Tibial artery (tissue), 4 donors: ENCODE data around the gene CPPED1.

Experiments
- DNase-seq, 2 donors: peaks; one replicate each; pipeline ENCODE4 v3.0.0-alpha.2; 2019
- H3K27ac ChIP-seq, 2 donors: fragments of 200-600 bp; sonication (generic) in 1 of 2; 1 replicate in 1 of 2; 2 replicates in 1 of 2; pipeline ENCODE4 v1.5.1; 2018 to 2019; ENCODE audit warnings: mild to moderate bottlenecking in 1 of 2
- H3K27me3 ChIP-seq, 2 donors: fragments of 200-600 bp; sonication (generic) in 1 of 2; one replicate each; pipeline versions ENCODE4 v1.5.1 to v1.6.0; 2016 to 2019
- H3K36me3 ChIP-seq, 3 donors: fragments of 200-600 bp; sonication (generic) in 2 of 3; one replicate each; pipeline ENCODE4 v1.5.1; 2016 to 2019; ENCODE audit warnings: mild to moderate bottlenecking in 2 of 3
- H3K4me1 ChIP-seq, 4 donors: fragments of 200-600 bp; sonication (generic) in 2 of 4; 1 replicate in 3 of 4; 2 replicates in 1 of 4; pipeline ENCODE4 v1.5.1; 2016 to 2019
- H3K4me3 ChIP-seq, 2 donors: fragments of 200-600 bp; sonication (generic) in 1 of 2; 1 replicate in 1 of 2; 2 replicates in 1 of 2; pipeline ENCODE4 v1.5.1; 2018 to 2019; ENCODE audit warnings: mild to moderate bottlenecking in 2 of 2
- H3K9me3 ChIP-seq, 3 donors: fragments of 200-600 bp; sonication (generic) in 1 of 3; one replicate each; pipeline ENCODE4 v1.5.1; 2016 to 2019
- intact Hi-C: fragments of 100-400 bp; cut with DNase I; formaldehyde crosslinking; loops from one replicate; pipeline ENCODE4 v1.15.0; 2023; ENCODE audit warnings: low total_unique reads
- TF ChIP-seq, protein P1 (sequence below), 2 experiments: fragments of 200-600 bp in 1 of 2; fragments of 450-650 bp in 1 of 2; IDR thresholded peaks; one replicate each; pipeline ENCODE4 v1.5.1; 2017 to 2019; ENCODE audit warnings: antibody characterized with exemption in 2 of 2, mild to moderate bottlenecking in 1 of 2, moderate library complexity in 1 of 2

The CPPED1 gene

DNA sequence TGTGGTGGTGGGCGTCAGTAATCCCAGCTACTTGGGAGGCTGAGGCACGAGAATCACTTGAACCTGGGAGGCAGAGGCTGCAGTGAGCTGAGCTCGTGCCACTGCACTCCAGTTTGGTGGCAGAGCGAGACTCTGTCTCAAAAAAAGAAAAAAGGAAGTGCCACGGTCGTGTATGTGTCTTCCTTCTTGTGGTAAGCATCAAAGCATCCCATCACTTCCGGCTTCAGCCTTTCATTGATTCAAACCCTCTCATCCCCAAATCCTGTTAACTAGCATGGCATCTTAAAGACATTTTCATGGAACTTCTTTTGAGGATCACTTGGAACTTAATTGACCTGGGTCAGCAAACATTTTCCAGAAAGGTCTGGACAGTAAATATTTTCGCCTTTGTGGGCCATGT is 126.2 kb downstream of the CPPED1 start:
- no peaks in the 10 kb centered on the region for H3K9me3 ChIP-seq
- no peak for DNase-seq
- H3K4me3 ChIP-seq = no peak overlapping the region
- intact Hi-C loops = no loop called here
- TF ChIP-seq, protein P1, sequence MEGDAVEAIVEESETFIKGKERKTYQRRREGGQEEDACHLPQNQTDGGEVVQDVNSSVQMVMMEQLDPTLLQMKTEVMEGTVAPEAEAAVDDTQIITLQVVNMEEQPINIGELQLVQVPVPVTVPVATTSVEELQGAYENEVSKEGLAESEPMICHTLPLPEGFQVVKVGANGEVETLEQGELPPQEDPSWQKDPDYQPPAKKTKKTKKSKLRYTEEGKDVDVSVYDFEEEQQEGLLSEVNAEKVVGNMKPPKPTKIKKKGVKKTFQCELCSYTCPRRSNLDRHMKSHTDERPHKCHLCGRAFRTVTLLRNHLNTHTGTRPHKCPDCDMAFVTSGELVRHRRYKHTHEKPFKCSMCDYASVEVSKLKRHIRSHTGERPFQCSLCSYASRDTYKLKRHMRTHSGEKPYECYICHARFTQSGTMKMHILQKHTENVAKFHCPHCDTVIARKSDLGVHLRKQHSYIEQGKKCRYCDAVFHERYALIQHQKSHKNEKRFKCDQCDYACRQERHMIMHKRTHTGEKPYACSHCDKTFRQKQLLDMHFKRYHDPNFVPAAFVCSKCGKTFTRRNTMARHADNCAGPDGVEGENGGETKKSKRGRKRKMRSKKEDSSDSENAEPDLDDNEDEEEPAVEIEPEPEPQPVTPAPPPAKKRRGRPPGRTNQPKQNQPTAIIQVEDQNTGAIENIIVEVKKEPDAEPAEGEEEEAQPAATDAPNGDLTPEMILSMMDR (IDR thresholded peaks at IDR 0.05) = no peak
- H3K27ac ChIP-seq = no peak overlapping the region
- H3K36me3 ChIP-seq = no peaks in the 10 kb centered on the region
- no peaks in the 10 kb centered on the region for H3K27me3 ChIP-seq
- H3K4me1 ChIP-seq = no peaks in the 10 kb centered on the region

DNA sequence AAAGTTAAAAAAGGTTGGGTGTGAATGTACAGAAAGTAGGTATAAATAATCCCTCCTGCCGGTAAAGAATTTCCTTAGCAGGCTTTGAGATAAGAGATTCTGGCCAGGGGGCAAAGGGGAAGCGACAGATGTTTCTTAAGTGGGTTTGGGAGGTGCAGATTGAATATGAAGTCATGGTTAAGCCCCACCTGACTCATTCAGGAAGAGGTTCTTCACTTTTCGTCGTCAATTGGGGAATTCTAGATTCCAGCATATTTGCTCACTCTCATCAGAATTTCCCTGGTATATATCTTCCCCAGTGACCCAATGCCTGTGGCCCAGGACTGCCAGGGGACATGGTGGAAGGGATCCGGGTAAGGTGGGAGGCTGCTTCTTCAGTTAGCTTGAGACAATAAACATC is 127.8 kb downstream of the CPPED1 start:
- H3K27me3 ChIP-seq = no peaks in the 10 kb centered on the region
- H3K9me3 ChIP-seq = no peaks in the 10 kb centered on the region
- H3K27ac ChIP-seq = no peak overlapping the region
- H3K4me1 ChIP-seq = no peaks in the 10 kb centered on the region
- no peak for DNase-seq
- intact Hi-C loops = no loop called here
- H3K4me3 ChIP-seq = no peak overlapping the region
- TF ChIP-seq, protein P1 (IDR thresholded peaks at IDR 0.05) = no peak
- H3K36me3 ChIP-seq = no peaks in the 10 kb centered on the region

DNA sequence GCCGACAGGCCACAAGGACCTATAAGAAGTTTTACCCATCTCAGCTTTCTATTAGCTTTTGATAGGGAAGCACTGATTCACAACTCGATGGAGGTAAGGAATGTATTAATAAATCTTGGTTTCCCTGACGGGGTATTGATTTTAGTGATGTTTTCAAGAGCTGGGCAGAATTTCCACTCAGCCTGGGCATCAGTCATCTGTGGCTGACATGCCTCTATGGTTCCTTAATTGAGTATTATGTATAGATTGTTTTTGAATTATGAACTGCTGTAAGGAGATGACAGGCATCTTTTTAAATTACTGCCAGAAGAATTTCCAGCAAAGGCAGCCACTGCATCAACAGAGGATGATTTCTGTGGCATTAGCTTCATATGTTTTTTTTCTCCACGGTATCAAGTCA is 128.6 kb downstream of the CPPED1 start:
- Histone ChIP-seq H3K36me3 (peaks cover 0 to 1% (median 0%) of the 10 kb centered on the region in 3 donors), H3K27ac (no peak overlapping the region), H3K27me3 (no peaks in the 10 kb centered on the region), H3K9me3 (peaks cover 0 to under 1% (median 0%) of the 10 kb centered on the region in 3 donors), H3K4me1 (no peaks in the 10 kb centered on the region), H3K4me3 (no peak overlapping the region)
- TF ChIP-seq, protein P1 (IDR thresholded peaks at IDR 0.05) = no peak
- no peak for DNase-seq
- intact Hi-C loops = no loop called here

DNA sequence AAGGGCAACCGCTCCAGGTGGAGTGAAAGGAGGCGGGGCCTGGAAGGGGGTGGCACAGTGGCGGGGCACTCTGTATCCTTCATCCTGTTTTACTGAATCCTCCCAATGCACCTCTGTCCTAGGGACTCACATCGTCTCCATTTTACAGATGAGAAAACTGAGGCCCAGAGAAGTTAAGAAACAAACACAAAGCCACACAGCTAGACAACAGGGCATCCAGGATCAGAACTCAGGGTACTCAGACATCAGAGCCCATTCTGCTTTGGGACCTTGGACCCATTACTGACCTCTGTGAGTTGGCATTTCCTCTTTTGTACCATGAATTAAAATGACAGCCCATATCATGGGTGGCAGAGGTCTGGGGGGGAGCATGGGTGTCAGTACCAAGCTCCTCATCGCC is 129.2 kb downstream of the CPPED1 start:
- DNase-seq = no peak
- peaks cover 0 to 6% (median 0%) of the 10 kb centered on the region in 3 donors for H3K9me3 ChIP-seq
- no peaks in the 10 kb centered on the region for H3K27me3 ChIP-seq
- H3K4me1 ChIP-seq = no peaks in the 10 kb centered on the region
- intact Hi-C loops = no loop called here
- H3K36me3 ChIP-seq = peaks cover 0 to 5% (median 4%) of the 10 kb centered on the region in 3 donors
- no peak overlapping the region for H3K27ac ChIP-seq
- TF ChIP-seq, protein P1 (IDR thresholded peaks at IDR 0.05) = no peak
- H3K4me3 ChIP-seq = no peak overlapping the region

DNA sequence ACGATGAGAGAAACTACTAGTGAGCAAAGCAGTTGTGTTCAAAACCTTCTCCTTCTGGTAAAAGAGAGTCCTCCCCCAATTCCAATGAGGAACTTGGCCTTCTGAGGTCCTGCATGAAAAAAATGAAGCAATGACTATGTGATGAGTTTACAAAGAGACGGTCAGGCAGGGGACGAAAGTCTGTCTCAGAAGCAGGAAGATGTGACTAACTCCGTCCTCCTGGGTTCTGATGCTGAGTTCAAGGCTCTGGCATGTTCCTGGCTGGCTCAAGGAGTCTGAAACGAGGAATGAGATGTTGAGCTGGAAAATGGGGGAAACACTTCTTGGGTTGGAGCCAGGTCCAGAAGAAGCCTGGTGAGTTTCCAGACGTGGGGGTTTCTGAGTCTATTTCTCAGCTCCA is 129.6 kb downstream of the CPPED1 start:
- intact Hi-C loops = no loop called here
- Histone ChIP-seq H3K9me3 (peaks cover 0 to 10% (median 0%) of the 10 kb centered on the region in 3 donors), H3K27ac (no peak overlapping the region), H3K4me1 (no peaks in the 10 kb centered on the region), H3K27me3 (no peaks in the 10 kb centered on the region), H3K4me3 (no peak overlapping the region), H3K36me3 (peaks cover 0 to 5% (median 4%) of the 10 kb centered on the region in 3 donors)
- TF ChIP-seq, protein P1 (IDR thresholded peaks at IDR 0.05) = no peak
- DNase-seq = no peak

DNA sequence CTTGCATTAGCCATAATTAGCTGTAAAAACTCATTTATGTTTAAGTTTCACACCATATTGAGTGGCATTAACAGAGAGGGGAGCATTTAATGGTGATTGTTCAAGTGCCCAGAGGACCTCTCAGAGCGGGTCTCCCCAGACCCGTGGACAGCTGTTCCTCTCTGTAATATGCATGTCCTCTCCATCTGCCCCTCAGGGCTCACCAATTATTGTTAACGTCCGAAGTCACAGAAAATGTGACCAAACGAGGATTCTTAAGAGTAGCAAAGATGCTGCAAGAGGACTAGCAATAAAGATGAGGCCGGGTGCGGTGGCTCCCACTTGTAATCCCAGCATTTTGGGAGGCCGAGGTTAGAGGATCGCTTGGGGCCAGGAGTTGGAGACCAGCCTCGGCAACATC is 130.2 kb downstream of the CPPED1 start:
- TF ChIP-seq, protein P1 (IDR thresholded peaks at IDR 0.05) = no peak
- peaks cover 0 to 15% (median 0%) of the 10 kb centered on the region in 3 donors for H3K9me3 ChIP-seq
- no peak overlapping the region for H3K4me3 ChIP-seq
- H3K27ac ChIP-seq = no peak overlapping the region
- DNase-seq = no peak
- peaks cover 2 to 5% (median 4%) of the 10 kb centered on the region in 3 donors for H3K36me3 ChIP-seq
- intact Hi-C loops = no loop called here
- no peaks in the 10 kb centered on the region for H3K27me3 ChIP-seq
- H3K4me1 ChIP-seq = no peaks in the 10 kb centered on the region
